ENCODE measurements around the gene CEACAM20. TPM values are rescaled to one million over a fixed set of nuclear protein-coding genes. Genes with fewer than 3 reads are reported as not detected.

The CEACAM20 gene
- total RNA-seq (under 1 TPM in 2 of 9 donors, not detected in 7; 0.20 to 0.50 TPM), polyA plus RNA-seq (under 1 TPM in 1 of 3 donors, not detected in 2; 0.07 TPM)
- long read RNA-seq, donor 1 = 0 reads
- long read RNA-seq, donor 2 = 0 reads
- long read RNA-seq, donor 3 = 0 reads
- long read RNA-seq, donor 4 = 0 reads
- long read RNA-seq, donor 5 = 0 reads
- long read RNA-seq, donor 6 = 0 reads
- long read RNA-seq, donor 7 = 0 reads
- long read RNA-seq, donor 8 = 0 reads
- long read RNA-seq, donor 9 = 0 reads
- long read RNA-seq, donor 10 = 0 reads

DNA sequence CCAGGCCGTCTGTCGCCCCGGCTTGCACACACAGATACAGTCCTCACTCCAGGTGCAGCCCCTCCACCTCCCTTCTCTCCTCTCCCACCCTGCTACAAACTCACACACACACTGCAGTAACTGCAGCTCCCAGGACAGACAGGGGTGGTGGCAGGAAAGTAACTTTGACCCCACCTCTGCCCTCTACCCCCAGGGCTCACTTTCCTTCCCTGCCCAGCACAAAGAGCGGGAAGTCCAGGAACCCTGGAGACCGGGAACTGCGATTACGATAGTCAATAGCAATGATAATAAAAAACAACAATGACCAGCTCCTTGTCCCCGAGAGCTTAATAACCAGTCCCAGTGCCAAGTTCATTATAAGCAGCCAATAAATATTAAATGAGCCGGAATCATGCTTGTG is at the start of gene CEACAM20:
Gene CEACAM20 (minus strand): TSS at position 140 of the 400 bp plus-strand sequence. CDS start 166 bp downstream, outside the sequence.
- no peak for DNase-seq
- intact Hi-C loops (cut with DNase I) = no loop called here
- Histone ChIP-seq H3K9me3 (replicated peaks in 1 of 3) (no peaks in the 10 kb centered on the region), H3K27me3 (no peaks in the 10 kb centered on the region), H3K27ac (no peak within 1 kb of the TSS), H3K36me3 (replicated peaks in 1 of 2) (no peaks in the 10 kb centered on the region), H3K4me1 (replicated peaks in 1 of 2) (no peaks in the 10 kb centered on the region), H3K4me3 (no peak within 1 kb of the TSS)
- TF ChIP-seq, protein P1, sequence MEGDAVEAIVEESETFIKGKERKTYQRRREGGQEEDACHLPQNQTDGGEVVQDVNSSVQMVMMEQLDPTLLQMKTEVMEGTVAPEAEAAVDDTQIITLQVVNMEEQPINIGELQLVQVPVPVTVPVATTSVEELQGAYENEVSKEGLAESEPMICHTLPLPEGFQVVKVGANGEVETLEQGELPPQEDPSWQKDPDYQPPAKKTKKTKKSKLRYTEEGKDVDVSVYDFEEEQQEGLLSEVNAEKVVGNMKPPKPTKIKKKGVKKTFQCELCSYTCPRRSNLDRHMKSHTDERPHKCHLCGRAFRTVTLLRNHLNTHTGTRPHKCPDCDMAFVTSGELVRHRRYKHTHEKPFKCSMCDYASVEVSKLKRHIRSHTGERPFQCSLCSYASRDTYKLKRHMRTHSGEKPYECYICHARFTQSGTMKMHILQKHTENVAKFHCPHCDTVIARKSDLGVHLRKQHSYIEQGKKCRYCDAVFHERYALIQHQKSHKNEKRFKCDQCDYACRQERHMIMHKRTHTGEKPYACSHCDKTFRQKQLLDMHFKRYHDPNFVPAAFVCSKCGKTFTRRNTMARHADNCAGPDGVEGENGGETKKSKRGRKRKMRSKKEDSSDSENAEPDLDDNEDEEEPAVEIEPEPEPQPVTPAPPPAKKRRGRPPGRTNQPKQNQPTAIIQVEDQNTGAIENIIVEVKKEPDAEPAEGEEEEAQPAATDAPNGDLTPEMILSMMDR (IDR thresholded peaks at IDR 0.05) = no peak
- TF ChIP-seq POLR2A (IDR thresholded peaks at IDR 0.05) = no peak
- WGBS, 4 donors = 76 to 82% (median 79%) methylated on average over 6 to 9 of the region's 9 CpGs

GRCh38 chr19:44577566-44577874 is 48.0 kb upstream of the CEACAM20 start:
- intact Hi-C loops (cut with DNase I) = no loop called here
- no peak overlapping the region for H3K4me3 ChIP-seq
- no peaks in the 10 kb centered on the region for H3K27me3 ChIP-seq
- no peak overlapping the region for H3K27ac ChIP-seq
- DNase-seq = no peak
- no peaks in the 10 kb centered on the region for H3K9me3 ChIP-seq (replicated peaks in 1 of 3)
- H3K36me3 ChIP-seq (replicated peaks in 1 of 2) = no peaks in the 10 kb centered on the region
- WGBS, 4 donors = 65 to 93% (median 89%) methylated on average over 1 of the region's 1 CpG
- TF ChIP-seq POLR2A (IDR thresholded peaks at IDR 0.05) = no peak
- TF ChIP-seq, protein P1 (IDR thresholded peaks at IDR 0.05) = no peak
- peaks cover 9 to 13% of the 10 kb centered on the region in 2 donors for H3K4me1 ChIP-seq (replicated peaks in 1 of 2)

GRCh38 chr19:44576843-44577565 is 47.5 kb upstream of the CEACAM20 start:
- intact Hi-C loops (cut with DNase I) = no loop called here
- H3K36me3 ChIP-seq (replicated peaks in 1 of 2) = no peaks in the 10 kb centered on the region

GRCh38 chr19:44575116-44575700 is 45.7 kb upstream of the CEACAM20 start:
- Histone ChIP-seq H3K27me3 (no peaks in the 10 kb centered on the region), H3K36me3 (replicated peaks in 1 of 2) (no peaks in the 10 kb centered on the region), H3K27ac (no peak overlapping the region), H3K4me3 (no peak overlapping the region), H3K9me3 (replicated peaks in 1 of 3) (no peaks in the 10 kb centered on the region), H3K4me1 (replicated peaks in 1 of 2) (peaks cover 23 to 29% of the 10 kb centered on the region in 2 donors)
- 90 to 92% (median 91%) methylated on average over 11 of the region's 11 CpGs for WGBS, 4 donors
- TF ChIP-seq, protein P1 (IDR thresholded peaks at IDR 0.05) = no peak
- no peak for TF ChIP-seq POLR2A (IDR thresholded peaks at IDR 0.05)
- intact Hi-C loops (cut with DNase I) = no loop called here
- DNase-seq = peak in 1 of 7 donors; percentile 28

More at GRCh38 chr19:44576843-44577565, 47.5 kb upstream of the CEACAM20 start:
- TF ChIP-seq POLR2A (IDR thresholded peaks at IDR 0.05) = no peak
- TF ChIP-seq, protein P1 (IDR thresholded peaks at IDR 0.05) = peak in 5 of 6 experiments; percentile 22 to 46 (median 32)
- Histone ChIP-seq H3K9me3 (replicated peaks in 1 of 3) (no peaks in the 10 kb centered on the region), H3K27me3 (no peaks in the 10 kb centered on the region), H3K4me1 (replicated peaks in 1 of 2) (peaks cover 15 to 18% of the 10 kb centered on the region in 2 donors), H3K4me3 (no peak overlapping the region), H3K27ac (no peak overlapping the region)
- WGBS, 4 donors = 73 to 92% (median 82%) methylated on average over 8 of the region's 8 CpGs
- DNase-seq = peak in 4 of 7 donors; percentile 21 to 54 (median 30)

Measured in adrenal gland (tissue), 19 donors.